OCI-LY7 (cell line): ENCODE data around the gene NOL7.

ENCODE experiments used
- EZH2phosphoT487 ChIP-seq: fragments of 200-600 bp; sonication (generic); IDR thresholded peaks from 2 replicates; pipeline ENCODE4 v1.6.1; 2018; ENCODE audit warnings: low read depth, borderline replicate concordance, mild to moderate bottlenecking, mixed run types, antibody characterized with exemption, low read length, moderate library complexity, mixed read lengths
- TF ChIP-seq, protein P1 (sequence below): fragments of 200-600 bp; sonication (generic); conservative IDR thresholded peaks from 2 replicates; pipeline ENCODE4 v1.5.1; 2014; ENCODE audit warnings: mild to moderate bottlenecking, antibody characterized with exemption, low read length, moderate library complexity, mixed read lengths

GRCh38 chr6:13649393-13649792 lies 34.3 kb downstream of the NOL7 start:
- TF ChIP-seq, protein P1, sequence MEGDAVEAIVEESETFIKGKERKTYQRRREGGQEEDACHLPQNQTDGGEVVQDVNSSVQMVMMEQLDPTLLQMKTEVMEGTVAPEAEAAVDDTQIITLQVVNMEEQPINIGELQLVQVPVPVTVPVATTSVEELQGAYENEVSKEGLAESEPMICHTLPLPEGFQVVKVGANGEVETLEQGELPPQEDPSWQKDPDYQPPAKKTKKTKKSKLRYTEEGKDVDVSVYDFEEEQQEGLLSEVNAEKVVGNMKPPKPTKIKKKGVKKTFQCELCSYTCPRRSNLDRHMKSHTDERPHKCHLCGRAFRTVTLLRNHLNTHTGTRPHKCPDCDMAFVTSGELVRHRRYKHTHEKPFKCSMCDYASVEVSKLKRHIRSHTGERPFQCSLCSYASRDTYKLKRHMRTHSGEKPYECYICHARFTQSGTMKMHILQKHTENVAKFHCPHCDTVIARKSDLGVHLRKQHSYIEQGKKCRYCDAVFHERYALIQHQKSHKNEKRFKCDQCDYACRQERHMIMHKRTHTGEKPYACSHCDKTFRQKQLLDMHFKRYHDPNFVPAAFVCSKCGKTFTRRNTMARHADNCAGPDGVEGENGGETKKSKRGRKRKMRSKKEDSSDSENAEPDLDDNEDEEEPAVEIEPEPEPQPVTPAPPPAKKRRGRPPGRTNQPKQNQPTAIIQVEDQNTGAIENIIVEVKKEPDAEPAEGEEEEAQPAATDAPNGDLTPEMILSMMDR = no peak
- TF ChIP-seq EZH2phosphoT487 = no peak
